HepG2 (cell line): ENCODE results near the gene TRIM9. TPM values are rescaled to one million over a fixed set of nuclear protein-coding genes. Genes with fewer than 3 reads are reported as not detected.

Source experiments
- ARHGAP35 ChIP-seq: sonication (generic); formaldehyde crosslinking; IDR thresholded peaks from 2 replicates; pipeline ENCODE4 v1.9.0; 2022; ENCODE audit warnings: mild to moderate bottlenecking, inconsistent platforms, moderate library complexity, missing genetic modification reagents, borderline replicate concordance
- BCLAF1 ChIP-seq: fragments of 450-650 bp; IDR thresholded peaks from 2 replicates; pipeline ENCODE4 v1.6.1; 2017; ENCODE audit warnings: mild to moderate bottlenecking
- EHMT2 ChIP-seq: fragments of 200-600 bp; sonication (generic); IDR thresholded peaks from 2 replicates; pipeline ENCODE4 v1.7.0; 2017; ENCODE audit warnings: antibody characterized with exemption, low read depth, low read length, borderline replicate concordance
- KDM5A ChIP-seq: fragments of 200-600 bp; sonication (generic); IDR thresholded peaks from 2 replicates; pipeline ENCODE4 v1.7.0; 2018; ENCODE audit warnings: antibody characterized with exemption, mild to moderate bottlenecking, low read length, borderline replicate concordance
- KDM5B ChIP-seq: sonication (generic); formaldehyde crosslinking; IDR thresholded peaks from 2 replicates; pipeline ENCODE4 v1.4.0; 2020; ENCODE audit warnings: missing genetic modification reagents, mild to moderate bottlenecking, borderline replicate concordance
- MTF2 ChIP-seq: sonication (generic); formaldehyde crosslinking; IDR thresholded peaks from 2 replicates; pipeline ENCODE4 v1.5.0; 2020; ENCODE audit warnings: missing genetic modification reagents, borderline replicate concordance
- NFYC ChIP-seq: IDR thresholded peaks from 2 replicates; pipeline ENCODE4 v1.6.1; 2016; ENCODE audit warnings: missing genetic modification reagents, missing compliant biosample characterization
- NR1H2 ChIP-seq: sonication (generic); formaldehyde crosslinking; IDR thresholded peaks from 2 replicates; pipeline ENCODE4 v1.8.1; 2022; ENCODE audit warnings: low read depth, missing genetic modification reagents, borderline replicate concordance
- RFXANK ChIP-seq: IDR thresholded peaks from 2 replicates; pipeline ENCODE4 v1.6.1; 2016
- TARDBP ChIP-seq: sonication (generic); formaldehyde crosslinking; IDR thresholded peaks from 2 replicates; pipeline ENCODE4 v1.8.0; 2022; ENCODE audit warnings: mild to moderate bottlenecking, missing genetic modification reagents
- TFDP2 ChIP-seq: sonication (generic); formaldehyde crosslinking; IDR thresholded peaks from 2 replicates; pipeline ENCODE4 v1.4.0; 2020; ENCODE audit warnings: missing genetic modification reagents
- UBTF ChIP-seq: sonication (generic); formaldehyde crosslinking; IDR thresholded peaks from 2 replicates; pipeline ENCODE4 v1.4.0; 2020; ENCODE audit warnings: mild to moderate bottlenecking, missing genetic modification reagents
- ZBTB25 ChIP-seq: IDR thresholded peaks from 2 replicates; pipeline ENCODE4 v1.6.1; 2018; ENCODE audit warnings: missing genetic modification reagents
- ZNF781 ChIP-seq: sonication (generic); formaldehyde crosslinking; IDR thresholded peaks from 2 replicates; pipeline ENCODE4 v1.5.1; 2020; ENCODE audit warnings: borderline replicate concordance, mild to moderate bottlenecking, missing genetic modification reagents; ENCODE audit errors: not compliant biosample characterization
- ZNF800 ChIP-seq: sonication (generic); formaldehyde crosslinking; IDR thresholded peaks from 2 replicates; pipeline ENCODE4 v1.4.0; 2020; ENCODE audit warnings: missing genetic modification reagents
- ZNF850 ChIP-seq: sonication (generic); formaldehyde crosslinking; conservative IDR thresholded peaks from 2 replicates; pipeline ENCODE4 v1.9.0; 2021; ENCODE audit warnings: mild to moderate bottlenecking, missing genetic modification reagents
- ZNF878 ChIP-seq: sonication (generic); formaldehyde crosslinking; IDR thresholded peaks from 2 replicates; pipeline ENCODE4 v1.8.1; 2023; ENCODE audit warnings: mild to moderate bottlenecking, missing genetic modification reagents, moderate library complexity
- polyA plus RNA-seq, 8 experiments: library from polyadenylated mRNA; depleted of rRNA in 3 of 8; stranded (reverse) in 7 of 8; unstranded in 1 of 8; fragments of >200 nt; fragmentation: Illumina TruSeq in 4 of 8; extraction: Trizol in 4 of 8; gene quantifications; 2 replicates each; pipeline versions ENCODE4 v1.2.1 to v1.2.3, GENCODE V29; 2011 to 2016; ENCODE audit warnings: low read depth in 4 of 8, missing spikeins in 1 of 8, mixed read lengths in 1 of 8; ENCODE audit not compliant: insufficient read depth in 1 of 8
- total RNA-seq, 5 experiments: library from RNA; depleted of rRNA; stranded (reverse); fragments of >200 nt; fragmentation: Illumina TruSeq; extraction: Trizol; gene quantifications; 2 replicates each; pipeline ENCODE4 v1.2.3, GENCODE V29; 2016; ENCODE audit warnings: low read depth in 1 of 5

The TRIM9 gene
- total and polyA plus RNA-seq, 2 of the 13 experiments (the other 11 are each of a cell fraction or from before 2014, with no cell fraction given): 0.04 to 0.07 TPM

- TF ChIP-seq ZNF800 (peak; percentile 84), NFYC (peak; percentile 96), NR1H2 (CRISPR knock-in tag) (no peak), ZNF781 (no peak), RFXANK (no peak), TFDP2 (CRISPR knock-in tag) (0 out of 2 replicates have a peak, but pooled peaks have one; percentile 57), EHMT2 (no peak), ZNF850 (no peak), TARDBP (no peak), MTF2 (CRISPR knock-in tag) (0 out of 2 replicates have a peak, but pooled peaks have one; percentile 46), BCLAF1 (no peak), UBTF (CRISPR knock-in tag) (peak; percentile 68; the same call in 1 of the 2 replicates), ARHGAP35 (CRISPR knock-in tag) (no peak), ZBTB25 (CRISPR knock-in tag) (no peak), KDM5B (CRISPR knock-in tag) (peak; percentile 51), KDM5A (no peak), ZNF878 (CRISPR knock-in tag) (no peak)
Observed at GRCh38 chr14:51094901-51095853, at the start of gene TRIM9 (continued).
